IMR-90 (cell line): ENCODE data around the gene QKI. TPM values are rescaled to one million over a fixed set of nuclear protein-coding genes. Genes with fewer than 3 reads are reported as not detected.

Source experiments
- ATAC-seq: fragments of 200-7000 bp; cut with Tn5 transposase; 2 replicates; pipeline ENCODE4 v1.9.1; 2020; ENCODE audit warnings: low read depth, mild to moderate bottlenecking, moderate library complexity
- BruUV-seq: library from RNA; stranded (reverse); fragments of 400-500 nt; replicated peaks from 2 replicates; lab custom pipeline; 2021; lab: Mats Ljungman, UMichigan
- CTCF ChIA-PET: fragments of 300-600 bp; formaldehyde crosslinking; extraction: SDS; loops from one replicate; lab custom pipeline; 2021; ENCODE audit warnings: antibody characterized with exemption; lab: Yijun Ruan, JAX
- POLR2A ChIA-PET: fragments of 300-600 bp; sonication (Branson Sonifier 250); formaldehyde crosslinking; loops from one replicate; lab custom pipeline; 2022; ENCODE audit warnings: antibody characterized with exemption; ENCODE audit not compliant: unreplicated experiment; lab: Charles Lee
- DNase-seq: peaks from one replicate; pipeline ENCODE4 v3.0.0; 2013
- H2AFZ ChIP-seq: replicated peaks from 2 replicates; pipeline ENCODE3; 2013; ENCODE audit warnings: low read length, mild to moderate bottlenecking; ENCODE audit not compliant: poor library complexity
- H2AK5ac ChIP-seq: 2 replicates; pipeline ENCODE4 v1.6.1; 2013; ENCODE audit warnings: low read depth, low read length, inconsistent platforms
- H2AK9ac ChIP-seq: replicated peaks from 2 replicates; pipeline ENCODE3; 2013; ENCODE audit warnings: mild to moderate bottlenecking, low read depth, low read length, moderate library complexity; ENCODE audit not compliant: poor library complexity
- H2BK120ac ChIP-seq: 2 replicates; pipeline ENCODE4 v1.6.1; 2013; ENCODE audit warnings: low read depth, low read length, inconsistent platforms
- H2BK15ac ChIP-seq: 3 replicates; pipeline ENCODE4 v1.6.1; 2013; ENCODE audit warnings: low read depth, low read length, inconsistent platforms
- H2BK20ac ChIP-seq: 2 replicates; pipeline ENCODE4 v1.6.1; 2013; ENCODE audit warnings: low read depth, mild to moderate bottlenecking, inconsistent platforms, low read length, moderate library complexity
- H2BK5ac ChIP-seq: 2 replicates; pipeline ENCODE4 v1.6.1; 2013; ENCODE audit warnings: mild to moderate bottlenecking, low read depth, low read length, inconsistent platforms; ENCODE audit not compliant: poor library complexity, severe bottlenecking
- H3K14ac ChIP-seq: replicated peaks from 2 replicates; pipeline ENCODE4 v1.6.1; 2013; ENCODE audit warnings: low read depth, low read length, inconsistent platforms
- H3K18ac ChIP-seq: 2 replicates; pipeline ENCODE4 v1.6.1; 2013; ENCODE audit warnings: low read depth, low read length, control low read depth
- H3K23ac ChIP-seq: 2 replicates; pipeline ENCODE4 v1.6.1; 2013; ENCODE audit warnings: low read depth, low read length, inconsistent platforms
- H3K27ac ChIP-seq: 2 replicates; pipeline ENCODE4 v1.5.1; 2013; ENCODE audit warnings: mild to moderate bottlenecking, control low read depth, low read length; ENCODE audit not compliant: insufficient read depth
- H3K27me3 ChIP-seq: 2 replicates; pipeline ENCODE4 v1.6.1; 2013; ENCODE audit warnings: low read length; ENCODE audit not compliant: control insufficient read depth, insufficient read depth
- H3K36me3 ChIP-seq: 2 replicates; pipeline ENCODE4 v1.6.1; 2013; ENCODE audit warnings: low read length, mixed read lengths; ENCODE audit not compliant: control insufficient read depth, insufficient read depth
- H3K4ac ChIP-seq: 2 replicates; pipeline ENCODE4 v1.6.1; 2013; ENCODE audit warnings: low read depth, low read length, inconsistent platforms
- H3K4me1 ChIP-seq: 2 replicates; pipeline ENCODE4 v1.6.1; 2013; ENCODE audit warnings: low read length, mixed read lengths; ENCODE audit not compliant: control insufficient read depth, insufficient read depth
- H3K4me2 ChIP-seq: 2 replicates; pipeline ENCODE4 v1.6.1; 2013; ENCODE audit warnings: low read depth, mild to moderate bottlenecking, control low read depth, low read length, moderate library complexity
- H3K4me3 ChIP-seq: 2 replicates; pipeline ENCODE4 v1.5.1; 2013; ENCODE audit warnings: low read depth, mild to moderate bottlenecking, control low read depth, low read length, moderate library complexity; ENCODE audit not compliant: insufficient read depth
- H3K56ac ChIP-seq: 2 replicates; pipeline ENCODE4 v1.6.1; 2013; ENCODE audit warnings: low read length, inconsistent platforms; ENCODE audit not compliant: insufficient read depth; ENCODE audit errors: extremely low read depth
- H3K79me1 ChIP-seq, 2 experiments: 2 replicates each; pipeline ENCODE4 v1.6.1; 2013; ENCODE audit warnings: low read length in 2 of 2, inconsistent platforms in 1 of 2, low read depth in 1 of 2
- H3K9ac ChIP-seq: 2 replicates; pipeline ENCODE4 v1.6.1; 2013; ENCODE audit warnings: low read depth, low read length, control low read depth
- H3K9me1 ChIP-seq: 2 replicates; pipeline ENCODE4 v1.6.1; 2013; ENCODE audit warnings: low read length, inconsistent platforms; ENCODE audit not compliant: insufficient read depth
- H3K9me3 ChIP-seq: 2 replicates; pipeline ENCODE4 v1.6.1; 2013; ENCODE audit warnings: low read length; ENCODE audit not compliant: control insufficient read depth, insufficient read depth
- H4K20me1 ChIP-seq: 2 replicates; pipeline ENCODE4 v1.6.1; 2013; ENCODE audit warnings: low read length, inconsistent platforms; ENCODE audit not compliant: insufficient read depth
- H4K5ac ChIP-seq: 2 replicates; pipeline ENCODE4 v1.6.1; 2013; ENCODE audit warnings: mild to moderate bottlenecking, low read depth, low read length, control low read depth
- H4K8ac ChIP-seq, 2 experiments: 2 replicates each; pipeline ENCODE4 v1.6.1; 2013; ENCODE audit warnings: low read depth in 2 of 2, low read length in 2 of 2, control low read depth in 1 of 2, inconsistent platforms in 1 of 2
- H4K91ac ChIP-seq: 2 replicates; pipeline ENCODE4 v1.6.1; 2013; ENCODE audit warnings: low read depth, low read length, inconsistent platforms; ENCODE audit not compliant: insufficient read depth
- BHLHE40 ChIP-seq: fragments of 150-350 bp; IDR thresholded peaks from 2 replicates; pipeline ENCODE4 v1.6.1; 2016; ENCODE audit warnings: mild to moderate bottlenecking, low read depth, low read length
- CEBPB ChIP-seq: IDR thresholded peaks from 2 replicates; pipeline ENCODE4 v1.6.1; 2012; ENCODE audit warnings: low read depth, low read length, improper control_type of control experiment
- CHD1 ChIP-seq: IDR thresholded peaks from 2 replicates; pipeline ENCODE4 v1.6.1; 2012; ENCODE audit warnings: low read depth, low read length, improper control_type of control experiment
- ELK1 ChIP-seq: fragments of 150-350 bp; IDR thresholded peaks from 2 replicates; pipeline ENCODE4 v1.6.1; 2016; ENCODE audit warnings: low read depth, mild to moderate bottlenecking, low read length, moderate library complexity, borderline replicate concordance
- FOS ChIP-seq: fragments of 150-350 bp; IDR thresholded peaks from 2 replicates; pipeline ENCODE4 v1.6.1; 2016; ENCODE audit warnings: low read depth, low read length
- MAFK ChIP-seq: IDR thresholded peaks from 2 replicates; pipeline ENCODE4 v1.6.1; 2012; ENCODE audit warnings: low read depth, low read length, improper control_type of control experiment
- MAZ ChIP-seq: IDR thresholded peaks from 2 replicates; pipeline ENCODE4 v1.6.1; 2012; ENCODE audit warnings: low read depth, mild to moderate bottlenecking, low read length, improper control_type of control experiment, moderate library complexity, borderline replicate concordance
- MXI1 ChIP-seq: IDR thresholded peaks from 2 replicates; pipeline ENCODE4 v1.6.1; 2012; ENCODE audit warnings: low read depth, mild to moderate bottlenecking, low read length, moderate library complexity, borderline replicate concordance
- NFE2L2 ChIP-seq: fragments of 150-350 bp; IDR thresholded peaks from 2 replicates; pipeline ENCODE4 v1.6.1; 2016; ENCODE audit warnings: low read depth, mild to moderate bottlenecking, low read length
- POLR2A ChIP-seq: IDR thresholded peaks from 2 replicates; pipeline ENCODE4 v1.6.1; 2012; ENCODE audit warnings: mild to moderate bottlenecking, low read depth, low read length
- RAD21 ChIP-seq: IDR thresholded peaks from 2 replicates; pipeline ENCODE4 v1.6.1; 2012; ENCODE audit warnings: low read length, improper control_type of control experiment
- RCOR1 ChIP-seq: IDR thresholded peaks from 2 replicates; pipeline ENCODE4 v1.6.1; 2012; ENCODE audit warnings: mild to moderate bottlenecking, low read length, improper control_type of control experiment; ENCODE audit not compliant: insufficient replicate concordance
- RFX5 ChIP-seq: IDR thresholded peaks from 2 replicates; pipeline ENCODE4 v1.8.0; 2012; ENCODE audit warnings: low read depth, mild to moderate bottlenecking, low read length, moderate library complexity
- SMC3 ChIP-seq: fragments of 150-350 bp; IDR thresholded peaks from 2 replicates; pipeline ENCODE4 v1.6.1; 2016; ENCODE audit warnings: low read depth, mild to moderate bottlenecking, antibody characterized with exemption, low read length, moderate library complexity
- WGBS, 2 experiments: methylation state at CpG; one replicate each; pipeline versions ENCODE4 v1.1.5 to v1.1.7; 2013; ENCODE audit warnings: missing lambda C conversion rate in 2 of 2; ENCODE audit not compliant: insufficient read length in 1 of 2; ENCODE audit errors: extremely low coverage in 2 of 2; 5-methylcytosine and 5-hydroxymethylcytosine counted together
- dilution Hi-C: fragments of 300-500 bp; cut with HindIII; formaldehyde crosslinking; loops from one replicate; pipeline ENCODE4 v1.14.3; 2018; ENCODE audit warnings: low sequenced_read_pairs; ENCODE audit not compliant: unreplicated experiment
- in situ Hi-C: fragments of 300-500 bp; cut with MboI; formaldehyde crosslinking; loops from 3 replicates; pipeline ENCODE4 v1.14.3; 2019; ENCODE audit warnings: low sequenced_read_pairs, inconsistent platforms, mixed read lengths
- intact Hi-C: fragments of 100-400 bp; cut with micrococcal nuclease; formaldehyde crosslinking; loops from 2 replicates; pipeline ENCODE4 v1.10.0; 2022
- polyA plus RNA-seq, 3 experiments: library from polyadenylated mRNA; depleted of rRNA; stranded (reverse); fragments of >200 nt; gene quantifications; 2 replicates each; pipeline ENCODE4 v1.2.3, GENCODE V29; 2012; ENCODE audit warnings: low replicate concordance in 1 of 3
- total RNA-seq: library from RNA; depleted of rRNA; stranded (reverse); fragments of >200 nt; gene quantifications from 2 replicates; pipeline ENCODE4 v1.2.3, GENCODE V29; 2012
- TF ChIP-seq, protein P1 (sequence below): conservative IDR thresholded peaks from 2 replicates; pipeline ENCODE4 v1.5.1; 2012; ENCODE audit warnings: mild to moderate bottlenecking, low read depth, low read length, improper control_type of control experiment
- TF ChIP-seq, protein P2 (sequence below): fragments of 150-350 bp; IDR thresholded peaks from 2 replicates; pipeline ENCODE4 v1.6.1; 2017; ENCODE audit warnings: mild to moderate bottlenecking, antibody characterized with exemption, low read length, low read depth

Gene QKI
- total and polyA plus RNA-seq, 2 of the 4 experiments (the other 2 are of a cell fraction), result 112 to 232 TPM

GRCh38 chr6:163393923-163394322, 20.6 kb upstream of the QKI start:
- Histone ChIP-seq H4K20me1 (no peaks in the 10 kb centered on the region), H3K18ac (no peak overlapping the region), H3K56ac (no peak overlapping the region), H2BK120ac (no peak overlapping the region), H2AFZ (no peak overlapping the region), H3K4me1 (peaks cover 3% of the 10 kb centered on the region), H2BK15ac (no peak overlapping the region), H3K4me3 (no peak overlapping the region), H2BK5ac (no peak overlapping the region), H3K9me1 (no peaks in the 10 kb centered on the region), H3K79me1 (no peaks in the 10 kb centered on the region), H3K4me2 (no peak overlapping the region), H3K36me3 (no peaks in the 10 kb centered on the region), H4K5ac (no peak overlapping the region), H4K91ac (no peak overlapping the region), H3K4ac (no peak overlapping the region), H2AK9ac (no peak overlapping the region), H2AK5ac (no peak overlapping the region), H3K9ac (no peak overlapping the region), H2BK20ac (no peak overlapping the region), H3K23ac (no peak overlapping the region), H3K14ac (no peak overlapping the region), H3K9me3 (no peaks in the 10 kb centered on the region), H3K27me3 (no peaks in the 10 kb centered on the region), H4K8ac (no peak overlapping the region), H3K27ac (no peak overlapping the region)
- no TSS peak for BruUV-seq
- ATAC-seq (no peak), DNase-seq (no peak)
- in situ Hi-C loops, result no loop called here
- POLR2A ChIA-PET, result no interaction called here
- dilution Hi-C loops, result no loop called here
- CTCF ChIA-PET, result interaction anchor here (0.5 kb wide), 1 partner anchor 1517 kb away, joined by 3 read pairs; no protein-coding TSS in a partner anchor
- TF ChIP-seq, protein P1, sequence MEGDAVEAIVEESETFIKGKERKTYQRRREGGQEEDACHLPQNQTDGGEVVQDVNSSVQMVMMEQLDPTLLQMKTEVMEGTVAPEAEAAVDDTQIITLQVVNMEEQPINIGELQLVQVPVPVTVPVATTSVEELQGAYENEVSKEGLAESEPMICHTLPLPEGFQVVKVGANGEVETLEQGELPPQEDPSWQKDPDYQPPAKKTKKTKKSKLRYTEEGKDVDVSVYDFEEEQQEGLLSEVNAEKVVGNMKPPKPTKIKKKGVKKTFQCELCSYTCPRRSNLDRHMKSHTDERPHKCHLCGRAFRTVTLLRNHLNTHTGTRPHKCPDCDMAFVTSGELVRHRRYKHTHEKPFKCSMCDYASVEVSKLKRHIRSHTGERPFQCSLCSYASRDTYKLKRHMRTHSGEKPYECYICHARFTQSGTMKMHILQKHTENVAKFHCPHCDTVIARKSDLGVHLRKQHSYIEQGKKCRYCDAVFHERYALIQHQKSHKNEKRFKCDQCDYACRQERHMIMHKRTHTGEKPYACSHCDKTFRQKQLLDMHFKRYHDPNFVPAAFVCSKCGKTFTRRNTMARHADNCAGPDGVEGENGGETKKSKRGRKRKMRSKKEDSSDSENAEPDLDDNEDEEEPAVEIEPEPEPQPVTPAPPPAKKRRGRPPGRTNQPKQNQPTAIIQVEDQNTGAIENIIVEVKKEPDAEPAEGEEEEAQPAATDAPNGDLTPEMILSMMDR, result no peak
- TF ChIP-seq ELK1, result no peak
- no peak for TF ChIP-seq SMC3
- TF ChIP-seq RAD21, result no peak
- TF ChIP-seq, protein P2, sequence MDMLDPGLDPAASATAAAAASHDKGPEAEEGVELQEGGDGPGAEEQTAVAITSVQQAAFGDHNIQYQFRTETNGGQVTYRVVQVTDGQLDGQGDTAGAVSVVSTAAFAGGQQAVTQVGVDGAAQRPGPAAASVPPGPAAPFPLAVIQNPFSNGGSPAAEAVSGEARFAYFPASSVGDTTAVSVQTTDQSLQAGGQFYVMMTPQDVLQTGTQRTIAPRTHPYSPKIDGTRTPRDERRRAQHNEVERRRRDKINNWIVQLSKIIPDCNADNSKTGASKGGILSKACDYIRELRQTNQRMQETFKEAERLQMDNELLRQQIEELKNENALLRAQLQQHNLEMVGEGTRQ, result no peak
- TF ChIP-seq NFE2L2, result no peak
- TF ChIP-seq CEBPB, result no peak
- TF ChIP-seq BHLHE40, result no peak
- no peak for TF ChIP-seq MAZ
- TF ChIP-seq CHD1, result no peak
- no peak for TF ChIP-seq RCOR1
- TF ChIP-seq RFX5, result no peak
- TF ChIP-seq FOS, result no peak
- TF ChIP-seq POLR2A, result no peak
- no peak for TF ChIP-seq MXI1
- no peak for TF ChIP-seq MAFK
- intact Hi-C loops, result no loop called here
- WGBS, 2 experiments, result 92% methylated on average over 2 of the region's 5 CpGs; no CpG with 5 or more reads in 1 of the 2 experiments
